IMR-90 (cell line): Measurements from ENCODE around the gene KCTD12. TPM values are rescaled to one million over a fixed set of nuclear protein-coding genes. Genes with fewer than 3 reads are reported as not detected.

ENCODE experiments used
- ATAC-seq: fragments of 200-7000 bp; cut with Tn5 transposase; 2 replicates; pipeline ENCODE4 v1.9.1; 2020; ENCODE audit warnings: low read depth, mild to moderate bottlenecking, moderate library complexity
- BruUV-seq: library from RNA; stranded (reverse); fragments of 400-500 nt; replicated peaks from 2 replicates; lab custom pipeline; 2021; lab: Mats Ljungman, UMichigan
- CTCF ChIA-PET: fragments of 300-600 bp; formaldehyde crosslinking; extraction: SDS; loops from one replicate; lab custom pipeline; 2021; ENCODE audit warnings: antibody characterized with exemption; lab: Yijun Ruan, JAX
- POLR2A ChIA-PET: fragments of 300-600 bp; sonication (Branson Sonifier 250); formaldehyde crosslinking; loops from one replicate; lab custom pipeline; 2022; ENCODE audit warnings: antibody characterized with exemption; ENCODE audit not compliant: unreplicated experiment; lab: Charles Lee
- DNase-seq: peaks from one replicate; pipeline ENCODE4 v3.0.0; 2013
- H2AFZ ChIP-seq: replicated peaks from 2 replicates; pipeline ENCODE3; 2013; ENCODE audit warnings: low read length, mild to moderate bottlenecking; ENCODE audit not compliant: poor library complexity
- H2AK5ac ChIP-seq: 2 replicates; pipeline ENCODE4 v1.6.1; 2013; ENCODE audit warnings: low read depth, low read length, inconsistent platforms
- H2AK9ac ChIP-seq: replicated peaks from 2 replicates; pipeline ENCODE3; 2013; ENCODE audit warnings: mild to moderate bottlenecking, low read depth, low read length, moderate library complexity; ENCODE audit not compliant: poor library complexity
- H2BK120ac ChIP-seq: 2 replicates; pipeline ENCODE4 v1.6.1; 2013; ENCODE audit warnings: low read depth, low read length, inconsistent platforms
- H2BK15ac ChIP-seq: 3 replicates; pipeline ENCODE4 v1.6.1; 2013; ENCODE audit warnings: low read depth, low read length, inconsistent platforms
- H2BK20ac ChIP-seq: 2 replicates; pipeline ENCODE4 v1.6.1; 2013; ENCODE audit warnings: low read depth, mild to moderate bottlenecking, inconsistent platforms, low read length, moderate library complexity
- H2BK5ac ChIP-seq: 2 replicates; pipeline ENCODE4 v1.6.1; 2013; ENCODE audit warnings: mild to moderate bottlenecking, low read depth, low read length, inconsistent platforms; ENCODE audit not compliant: poor library complexity, severe bottlenecking
- H3K14ac ChIP-seq: replicated peaks from 2 replicates; pipeline ENCODE4 v1.6.1; 2013; ENCODE audit warnings: low read depth, low read length, inconsistent platforms
- H3K18ac ChIP-seq: 2 replicates; pipeline ENCODE4 v1.6.1; 2013; ENCODE audit warnings: low read depth, low read length, control low read depth
- H3K23ac ChIP-seq: 2 replicates; pipeline ENCODE4 v1.6.1; 2013; ENCODE audit warnings: low read depth, low read length, inconsistent platforms
- H3K27ac ChIP-seq: 2 replicates; pipeline ENCODE4 v1.5.1; 2013; ENCODE audit warnings: mild to moderate bottlenecking, control low read depth, low read length; ENCODE audit not compliant: insufficient read depth
- H3K27me3 ChIP-seq: 2 replicates; pipeline ENCODE4 v1.6.1; 2013; ENCODE audit warnings: low read length; ENCODE audit not compliant: control insufficient read depth, insufficient read depth
- H3K36me3 ChIP-seq: 2 replicates; pipeline ENCODE4 v1.6.1; 2013; ENCODE audit warnings: low read length, mixed read lengths; ENCODE audit not compliant: control insufficient read depth, insufficient read depth
- H3K4ac ChIP-seq: 2 replicates; pipeline ENCODE4 v1.6.1; 2013; ENCODE audit warnings: low read depth, low read length, inconsistent platforms
- H3K4me1 ChIP-seq: 2 replicates; pipeline ENCODE4 v1.6.1; 2013; ENCODE audit warnings: low read length, mixed read lengths; ENCODE audit not compliant: control insufficient read depth, insufficient read depth
- H3K4me2 ChIP-seq: 2 replicates; pipeline ENCODE4 v1.6.1; 2013; ENCODE audit warnings: low read depth, mild to moderate bottlenecking, control low read depth, low read length, moderate library complexity
- H3K4me3 ChIP-seq: 2 replicates; pipeline ENCODE4 v1.5.1; 2013; ENCODE audit warnings: low read depth, mild to moderate bottlenecking, control low read depth, low read length, moderate library complexity; ENCODE audit not compliant: insufficient read depth
- H3K56ac ChIP-seq: 2 replicates; pipeline ENCODE4 v1.6.1; 2013; ENCODE audit warnings: low read length, inconsistent platforms; ENCODE audit not compliant: insufficient read depth; ENCODE audit errors: extremely low read depth
- H3K79me1 ChIP-seq, 2 experiments: 2 replicates each; pipeline ENCODE4 v1.6.1; 2013; ENCODE audit warnings: low read length in 2 of 2, inconsistent platforms in 1 of 2, low read depth in 1 of 2
- H3K9ac ChIP-seq: 2 replicates; pipeline ENCODE4 v1.6.1; 2013; ENCODE audit warnings: low read depth, low read length, control low read depth
- H3K9me1 ChIP-seq: 2 replicates; pipeline ENCODE4 v1.6.1; 2013; ENCODE audit warnings: low read length, inconsistent platforms; ENCODE audit not compliant: insufficient read depth
- H3K9me3 ChIP-seq: 2 replicates; pipeline ENCODE4 v1.6.1; 2013; ENCODE audit warnings: low read length; ENCODE audit not compliant: control insufficient read depth, insufficient read depth
- H4K20me1 ChIP-seq: 2 replicates; pipeline ENCODE4 v1.6.1; 2013; ENCODE audit warnings: low read length, inconsistent platforms; ENCODE audit not compliant: insufficient read depth
- H4K5ac ChIP-seq: 2 replicates; pipeline ENCODE4 v1.6.1; 2013; ENCODE audit warnings: mild to moderate bottlenecking, low read depth, low read length, control low read depth
- H4K8ac ChIP-seq, 2 experiments: 2 replicates each; pipeline ENCODE4 v1.6.1; 2013; ENCODE audit warnings: low read depth in 2 of 2, low read length in 2 of 2, control low read depth in 1 of 2, inconsistent platforms in 1 of 2
- H4K91ac ChIP-seq: 2 replicates; pipeline ENCODE4 v1.6.1; 2013; ENCODE audit warnings: low read depth, low read length, inconsistent platforms; ENCODE audit not compliant: insufficient read depth
- BHLHE40 ChIP-seq: fragments of 150-350 bp; IDR thresholded peaks from 2 replicates; pipeline ENCODE4 v1.6.1; 2016; ENCODE audit warnings: mild to moderate bottlenecking, low read depth, low read length
- CEBPB ChIP-seq: IDR thresholded peaks from 2 replicates; pipeline ENCODE4 v1.6.1; 2012; ENCODE audit warnings: low read depth, low read length, improper control_type of control experiment
- CHD1 ChIP-seq: IDR thresholded peaks from 2 replicates; pipeline ENCODE4 v1.6.1; 2012; ENCODE audit warnings: low read depth, low read length, improper control_type of control experiment
- CTCF ChIP-seq: conservative IDR thresholded peaks from 2 replicates; pipeline ENCODE4 v1.5.1; 2012; ENCODE audit warnings: mild to moderate bottlenecking, low read depth, low read length, improper control_type of control experiment
- ELK1 ChIP-seq: fragments of 150-350 bp; IDR thresholded peaks from 2 replicates; pipeline ENCODE4 v1.6.1; 2016; ENCODE audit warnings: low read depth, mild to moderate bottlenecking, low read length, moderate library complexity, borderline replicate concordance
- FOS ChIP-seq: fragments of 150-350 bp; IDR thresholded peaks from 2 replicates; pipeline ENCODE4 v1.6.1; 2016; ENCODE audit warnings: low read depth, low read length
- MAFK ChIP-seq: IDR thresholded peaks from 2 replicates; pipeline ENCODE4 v1.6.1; 2012; ENCODE audit warnings: low read depth, low read length, improper control_type of control experiment
- MAZ ChIP-seq: IDR thresholded peaks from 2 replicates; pipeline ENCODE4 v1.6.1; 2012; ENCODE audit warnings: low read depth, mild to moderate bottlenecking, low read length, improper control_type of control experiment, moderate library complexity, borderline replicate concordance
- MXI1 ChIP-seq: IDR thresholded peaks from 2 replicates; pipeline ENCODE4 v1.6.1; 2012; ENCODE audit warnings: low read depth, mild to moderate bottlenecking, low read length, moderate library complexity, borderline replicate concordance
- NFE2L2 ChIP-seq: fragments of 150-350 bp; IDR thresholded peaks from 2 replicates; pipeline ENCODE4 v1.6.1; 2016; ENCODE audit warnings: low read depth, mild to moderate bottlenecking, low read length
- POLR2A ChIP-seq: IDR thresholded peaks from 2 replicates; pipeline ENCODE4 v1.6.1; 2012; ENCODE audit warnings: mild to moderate bottlenecking, low read depth, low read length
- RAD21 ChIP-seq: IDR thresholded peaks from 2 replicates; pipeline ENCODE4 v1.6.1; 2012; ENCODE audit warnings: low read length, improper control_type of control experiment
- RCOR1 ChIP-seq: IDR thresholded peaks from 2 replicates; pipeline ENCODE4 v1.6.1; 2012; ENCODE audit warnings: mild to moderate bottlenecking, low read length, improper control_type of control experiment; ENCODE audit not compliant: insufficient replicate concordance
- RFX5 ChIP-seq: IDR thresholded peaks from 2 replicates; pipeline ENCODE4 v1.8.0; 2012; ENCODE audit warnings: low read depth, mild to moderate bottlenecking, low read length, moderate library complexity
- SMC3 ChIP-seq: fragments of 150-350 bp; IDR thresholded peaks from 2 replicates; pipeline ENCODE4 v1.6.1; 2016; ENCODE audit warnings: low read depth, mild to moderate bottlenecking, antibody characterized with exemption, low read length, moderate library complexity
- WGBS, 2 experiments: methylation state at CpG; one replicate each; pipeline versions ENCODE4 v1.1.5 to v1.1.7; 2013; ENCODE audit warnings: missing lambda C conversion rate in 2 of 2; ENCODE audit not compliant: insufficient read length in 1 of 2; ENCODE audit errors: extremely low coverage in 2 of 2; 5-methylcytosine and 5-hydroxymethylcytosine counted together
- dilution Hi-C: fragments of 300-500 bp; cut with HindIII; formaldehyde crosslinking; loops from one replicate; pipeline ENCODE4 v1.14.3; 2018; ENCODE audit warnings: low sequenced_read_pairs; ENCODE audit not compliant: unreplicated experiment
- in situ Hi-C: fragments of 300-500 bp; cut with MboI; formaldehyde crosslinking; loops from 3 replicates; pipeline ENCODE4 v1.14.3; 2019; ENCODE audit warnings: low sequenced_read_pairs, inconsistent platforms, mixed read lengths
- intact Hi-C: fragments of 100-400 bp; cut with micrococcal nuclease; formaldehyde crosslinking; loops from 2 replicates; pipeline ENCODE4 v1.10.0; 2022
- polyA plus RNA-seq, 3 experiments: library from polyadenylated mRNA; depleted of rRNA; stranded (reverse); fragments of >200 nt; gene quantifications; 2 replicates each; pipeline ENCODE4 v1.2.3, GENCODE V29; 2012; ENCODE audit warnings: low replicate concordance in 1 of 3
- total RNA-seq: library from RNA; depleted of rRNA; stranded (reverse); fragments of >200 nt; gene quantifications from 2 replicates; pipeline ENCODE4 v1.2.3, GENCODE V29; 2012
- TF ChIP-seq, protein P1 (sequence below): fragments of 150-350 bp; IDR thresholded peaks from 2 replicates; pipeline ENCODE4 v1.6.1; 2017; ENCODE audit warnings: mild to moderate bottlenecking, antibody characterized with exemption, low read length, low read depth

The KCTD12 gene
- total and polyA plus RNA-seq, 2 of the 4 experiments (the other 2 are of a cell fraction): 1.8 to 1.9 TPM

DNA sequence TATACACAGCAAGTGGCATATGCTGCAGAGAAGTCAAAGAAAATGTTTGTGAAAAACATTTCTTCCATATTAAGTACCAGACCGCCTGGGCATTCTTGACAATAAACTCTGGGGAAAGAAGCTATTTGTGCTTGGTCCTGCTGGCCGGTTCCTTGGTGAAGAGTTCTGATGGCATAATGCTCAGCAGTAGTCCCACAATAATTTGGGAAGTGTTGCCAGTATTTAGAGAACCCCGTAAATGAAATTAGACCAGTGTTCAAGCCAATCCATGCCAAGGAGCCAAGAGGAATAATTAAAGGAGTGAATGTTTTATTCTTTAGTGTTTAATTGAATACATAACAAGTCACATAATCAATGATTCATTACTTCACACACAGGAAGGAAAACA is 6.3 kb downstream of the KCTD12 start:
- H3K9ac ChIP-seq: peak overlapping the region; percentile 29; the same call in 1 of the 2 replicates
- DNase-seq (no peak), ATAC-seq (no peak)
- no peak overlapping the region for H2AK5ac ChIP-seq
- H2BK20ac ChIP-seq: no peak overlapping the region
- BruUV-seq: no TSS peak
- no peak overlapping the region for H2BK15ac ChIP-seq
- no peak overlapping the region for H3K56ac ChIP-seq
- intact Hi-C loops (no loop called here), in situ Hi-C loops (no loop called here), dilution Hi-C loops (no loop called here)
- no peaks in the 10 kb centered on the region for H3K9me3 ChIP-seq
- H3K4me2 ChIP-seq: no peak overlapping the region
- peaks cover 5% of the 10 kb centered on the region for H3K4me1 ChIP-seq
- H2BK120ac ChIP-seq: peak overlapping the region; percentile 35; the same call in 1 of the 2 replicates
- peak overlapping the region; percentile 74; the same call in 1 of the 2 replicates for H3K14ac ChIP-seq
- H4K5ac ChIP-seq: no peak overlapping the region
- no peaks in the 10 kb centered on the region for H3K36me3 ChIP-seq
- no CpG with 5 or more reads among the region's 3 CpGs for WGBS, 2 experiments
- no peak overlapping the region for H2BK5ac ChIP-seq
- no peak overlapping the region for H3K27ac ChIP-seq
- H3K18ac ChIP-seq: no peak overlapping the region
- TF ChIP-seq RAD21 (no peak), RFX5 (no peak), RCOR1 (no peak), NFE2L2 (no peak), FOS (no peak), POLR2A (no peak), SMC3 (no peak), MAFK (no peak), CEBPB (no peak), ELK1 (no peak), BHLHE40 (no peak), MAZ (no peak), CTCF (no peak), MXI1 (no peak), CHD1 (no peak)
- TF ChIP-seq, protein P1, sequence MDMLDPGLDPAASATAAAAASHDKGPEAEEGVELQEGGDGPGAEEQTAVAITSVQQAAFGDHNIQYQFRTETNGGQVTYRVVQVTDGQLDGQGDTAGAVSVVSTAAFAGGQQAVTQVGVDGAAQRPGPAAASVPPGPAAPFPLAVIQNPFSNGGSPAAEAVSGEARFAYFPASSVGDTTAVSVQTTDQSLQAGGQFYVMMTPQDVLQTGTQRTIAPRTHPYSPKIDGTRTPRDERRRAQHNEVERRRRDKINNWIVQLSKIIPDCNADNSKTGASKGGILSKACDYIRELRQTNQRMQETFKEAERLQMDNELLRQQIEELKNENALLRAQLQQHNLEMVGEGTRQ: no peak
- no peaks in the 10 kb centered on the region; a peak in 1 of 4 replicates for H3K79me1 ChIP-seq
- ChIA-PET CTCF (interaction anchor here (0.6 to 1.6 kb wide), 2 partner anchors 157 to 212 kb away, joined by 3 to 4 read pairs; no protein-coding TSS in a partner anchor), POLR2A (no interaction called here)
- H3K27me3 ChIP-seq: no peaks in the 10 kb centered on the region
- H3K9me1 ChIP-seq: peaks cover 3% of the 10 kb centered on the region; the same call in 1 of the 2 replicates
- H4K91ac ChIP-seq: 0 out of 2 replicates have a peak overlapping the region, but pooled peaks have one; percentile 16
- H4K8ac ChIP-seq: peak overlapping the region in 1 of 2 experiments; percentile 24; a peak in 1 of 4 replicates
- H4K20me1 ChIP-seq: no peaks in the 10 kb centered on the region
- no peak overlapping the region for H3K4me3 ChIP-seq
- no peak overlapping the region for H2AK9ac ChIP-seq
- no peak overlapping the region for H3K23ac ChIP-seq
- no peak overlapping the region for H2AFZ ChIP-seq
- H3K4ac ChIP-seq: no peak overlapping the region; the same call in 1 of the 2 replicates
